Heart right ventricle (tissue), 16 donors: ENCODE results near the gene PRPF31. TPM values are rescaled to one million over a fixed set of nuclear protein-coding genes. Genes with fewer than 3 reads are reported as not detected.

Experiments used
- ATAC-seq, 8 donors: fragments of 200-7000 bp; cut with Tn5 transposase; one replicate each; pipeline ENCODE4 v1.9.1; 2020; ENCODE audit warnings: mild to moderate bottlenecking in 8 of 8, moderate library complexity in 8 of 8, moderate number of reproducible peaks in 1 of 8
- DNase-seq, 2 donors: peaks; one replicate each; pipeline ENCODE4 v3.0.0-alpha.2; 2020
- H3K27ac ChIP-seq, 10 donors: fragments of 200-600 bp; sonication (generic) in 2 of 10; one replicate each; pipeline versions ENCODE4 v1.5.0 to v1.8.0; 2020 to 2022; ENCODE audit warnings: mild to moderate bottlenecking in 3 of 10
- H3K27me3 ChIP-seq, 7 donors: fragments of 200-600 bp; one replicate each; pipeline ENCODE4 v1.8.0; 2021 to 2022; ENCODE audit warnings: mild to moderate bottlenecking in 2 of 7
- H3K36me3 ChIP-seq, 9 donors: fragments of 200-600 bp; sonication (generic) in 1 of 9; one replicate each; pipeline versions ENCODE4 v1.5.0 to v1.8.0; 2020 to 2022; ENCODE audit warnings: mild to moderate bottlenecking in 2 of 9
- H3K4me1 ChIP-seq, 9 donors: fragments of 200-600 bp; sonication (generic) in 1 of 9; one replicate each; pipeline versions ENCODE4 v1.5.0 to v1.8.0; 2020 to 2022; ENCODE audit warnings: mild to moderate bottlenecking in 4 of 9
- H3K4me3 ChIP-seq, 10 donors: fragments of 200-600 bp; sonication (generic) in 2 of 10; one replicate each; pipeline versions ENCODE4 v1.5.0 to v1.8.0; 2020 to 2022; ENCODE audit warnings: mild to moderate bottlenecking in 7 of 10, moderate library complexity in 2 of 10
- H3K9me3 ChIP-seq, 11 donors: fragments of 200-600 bp in 10 of 11; sonication (generic) in 2 of 11; one replicate each; pipeline versions ENCODE4 v1.5.0 to v1.8.0; 2013 to 2022; ENCODE audit warnings: mild to moderate bottlenecking in 2 of 11, control low read depth in 1 of 11, moderate library complexity in 1 of 11
- WGBS, 2 donors: extraction: QIAGEN DNeasy Blood & Tissue Kit; methylation state at CpG; one replicate each; pipeline ENCODE4 v1.1.7; 2013; ENCODE audit warnings: inconsistent platforms in 1 of 2; 5-methylcytosine and 5-hydroxymethylcytosine counted together
- intact Hi-C, 10 donors: fragments of 100-400 bp; cut with DNase I; formaldehyde crosslinking; loops; one replicate each; pipeline versions ENCODE4 v1.11.1 to v1.14.2; 2022
- polyA plus RNA-seq, 2 donors: library from polyadenylated mRNA; stranded (reverse); fragments of 200-250 nt; gene quantifications; one replicate each; pipeline ENCODE4 v1.2.3, GENCODE V29; 2013
- total RNA-seq, 10 donors: library from RNA; stranded (reverse); fragmentation: NEBNext Ultra II Directional in 3 of 10; extraction: Animal tissue kit (Norgen Biotek cat#: 25700) in 3 of 10; gene quantifications; one replicate each; pipeline versions ENCODE4 v1.2.1 to v1.2.4, GENCODE V29; 2021 to 2023
- TF ChIP-seq, protein P1 (sequence below), 9 donors: fragments of 200-600 bp; sonication (generic) in 2 of 9; IDR thresholded peaks; one replicate each; pipeline versions ENCODE4 v1.5.0 to v1.8.0; 2021 to 2022; ENCODE audit warnings: antibody characterized with exemption in 9 of 9, mild to moderate bottlenecking in 5 of 9, moderate library complexity in 1 of 9
- donor health status: Arrhythmogenic right ventricular cardiomyopathy.
- donor health status: ischemic (EF 13 %, LVEDD 7.1; RV severe dilation, severe dysfunction).
- donor health status: healthy with polysubstance abuse.
- donor health status: DM: no; HTN: yes; CAD: no.
- donor health status: DM: no; HTN: no; CAD: no.
- donor health status: ischemic (EF 25% LVEDD 6.9; RV normal size, moderate dysfunction).
- donor health status: ischemic (EF 25% LVEDD 5.7; RV mildly dilated, moderate dysfunction).
- donor health status: healthy.
- donor health status: DM: yes; HTN: yes; CAD: no.
- donor health status: Ischemic cardiomyopathy.
- donor health status: ischemic (EF 35%, LVEDD 5.7; RV mildly dilated, moderate dysfunction).
- donor health status: nonischemic (EF 11% LVEDD 7.7; RV severe dilation, severe dysfunction).
- donor health status: DM: yes; HTN: yes; CAD: no.
- donor health status: PGD.
- donor health status: ischemic (EF 29% LVEDD 5.4; RV normal size, mild dysfunction).
- donor health status: nonischemic (EF 23%, LVEDD 6.1; RV moderate dilation, normal function).

Gene PRPF31
- total and polyA plus RNA-seq, 12 donors = 35.9 to 52.8 (median 43.4) TPM

DNA sequence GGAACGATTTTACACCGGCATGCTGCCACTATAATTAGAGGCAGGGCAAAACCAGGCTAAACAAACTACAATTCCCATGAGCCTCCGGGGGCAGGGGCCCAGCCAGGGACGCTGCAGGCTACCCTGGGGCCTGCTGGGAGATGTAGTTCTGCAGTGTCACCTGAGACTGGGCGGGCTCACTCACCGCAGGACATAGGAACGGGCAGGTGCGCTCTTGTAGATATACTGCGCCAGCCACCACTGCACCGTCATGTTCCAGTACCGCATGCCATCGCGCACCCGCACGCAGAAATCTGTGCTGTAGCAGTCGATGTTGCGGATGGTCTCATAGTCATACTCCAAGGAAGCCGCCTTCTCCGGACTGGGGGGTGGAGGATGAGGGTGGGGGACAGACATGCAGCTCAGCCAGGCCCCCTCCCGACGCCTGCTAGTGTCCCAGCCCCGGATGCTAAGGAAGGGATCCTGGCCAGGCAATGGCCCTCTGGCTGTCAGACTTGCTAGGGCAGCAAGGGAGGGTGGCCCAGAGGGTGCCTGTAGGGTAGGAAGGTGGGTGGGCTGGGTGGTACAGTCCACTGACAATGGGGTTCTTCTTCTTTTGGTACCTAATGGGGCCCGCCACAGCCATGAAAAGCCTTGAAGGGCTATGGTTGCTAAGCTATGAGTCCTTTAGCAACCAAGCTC is 63.2 kb downstream of the PRPF31 start:
- no peaks in the 10 kb centered on the region for H3K9me3 ChIP-seq
- no peak for DNase-seq
- TF ChIP-seq, protein P1, sequence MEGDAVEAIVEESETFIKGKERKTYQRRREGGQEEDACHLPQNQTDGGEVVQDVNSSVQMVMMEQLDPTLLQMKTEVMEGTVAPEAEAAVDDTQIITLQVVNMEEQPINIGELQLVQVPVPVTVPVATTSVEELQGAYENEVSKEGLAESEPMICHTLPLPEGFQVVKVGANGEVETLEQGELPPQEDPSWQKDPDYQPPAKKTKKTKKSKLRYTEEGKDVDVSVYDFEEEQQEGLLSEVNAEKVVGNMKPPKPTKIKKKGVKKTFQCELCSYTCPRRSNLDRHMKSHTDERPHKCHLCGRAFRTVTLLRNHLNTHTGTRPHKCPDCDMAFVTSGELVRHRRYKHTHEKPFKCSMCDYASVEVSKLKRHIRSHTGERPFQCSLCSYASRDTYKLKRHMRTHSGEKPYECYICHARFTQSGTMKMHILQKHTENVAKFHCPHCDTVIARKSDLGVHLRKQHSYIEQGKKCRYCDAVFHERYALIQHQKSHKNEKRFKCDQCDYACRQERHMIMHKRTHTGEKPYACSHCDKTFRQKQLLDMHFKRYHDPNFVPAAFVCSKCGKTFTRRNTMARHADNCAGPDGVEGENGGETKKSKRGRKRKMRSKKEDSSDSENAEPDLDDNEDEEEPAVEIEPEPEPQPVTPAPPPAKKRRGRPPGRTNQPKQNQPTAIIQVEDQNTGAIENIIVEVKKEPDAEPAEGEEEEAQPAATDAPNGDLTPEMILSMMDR (IDR thresholded peaks at IDR 0.05) = no peak
- H3K4me3 ChIP-seq = no peak overlapping the region
- ATAC-seq = peak; percentile 56 to 84 (median 75)
- H3K36me3 ChIP-seq = peaks cover 0 to 72% (median 0%) of the 10 kb centered on the region in 9 donors
- H3K4me1 ChIP-seq = no peaks in the 10 kb centered on the region
- intact Hi-C loops = no loop called here
- H3K27me3 ChIP-seq = peaks cover 0 to 5% (median 0%) of the 10 kb centered on the region in 7 donors
- 67 to 76% methylated on average over 23 of the region's 23 CpGs for WGBS, 2 donors
- no peak overlapping the region for H3K27ac ChIP-seq

DNA sequence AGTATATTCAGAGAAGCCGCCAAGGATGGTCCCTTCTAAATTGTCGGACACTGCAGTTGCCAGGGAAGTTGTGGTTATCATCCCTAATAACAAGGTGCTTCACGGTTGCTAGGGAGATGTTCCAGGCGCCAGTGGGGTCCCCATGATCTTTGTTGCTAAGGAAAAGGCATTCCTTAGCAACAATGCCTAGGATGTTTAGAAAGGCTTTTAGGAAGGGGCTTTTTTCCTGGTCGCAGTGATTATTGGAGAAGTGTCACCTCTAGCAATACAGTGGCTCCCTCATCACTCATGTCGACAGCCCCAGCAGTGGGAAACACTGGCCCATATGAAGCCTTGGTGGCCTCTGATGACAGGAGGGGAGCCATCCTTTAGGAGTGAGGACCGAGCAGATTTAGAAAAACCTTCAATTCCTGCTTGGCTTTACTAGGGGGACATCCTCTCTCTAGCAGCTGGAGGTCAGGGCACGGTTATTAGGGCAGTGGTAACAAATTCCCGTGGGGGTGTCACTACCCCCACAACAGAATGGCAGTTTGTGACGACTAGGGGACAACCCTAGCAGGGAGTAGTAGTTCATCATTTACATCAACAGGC is 63.8 kb downstream of the PRPF31 start:
- intact Hi-C loops = no loop called here
- DNase-seq = no peak
- no peak overlapping the region for H3K27ac ChIP-seq
- WGBS, 2 donors = 83 to 86% methylated on average over 10 of the region's 10 CpGs
- H3K36me3 ChIP-seq = peaks cover 0 to 73% (median 0%) of the 10 kb centered on the region in 9 donors
- ATAC-seq = peak in 1 of 8 donors; percentile 6
- TF ChIP-seq, protein P1 (IDR thresholded peaks at IDR 0.05) = no peak
- H3K27me3 ChIP-seq = no peaks in the 10 kb centered on the region
- H3K4me3 ChIP-seq = no peak overlapping the region
- no peaks in the 10 kb centered on the region for H3K9me3 ChIP-seq
- no peaks in the 10 kb centered on the region for H3K4me1 ChIP-seq

DNA sequence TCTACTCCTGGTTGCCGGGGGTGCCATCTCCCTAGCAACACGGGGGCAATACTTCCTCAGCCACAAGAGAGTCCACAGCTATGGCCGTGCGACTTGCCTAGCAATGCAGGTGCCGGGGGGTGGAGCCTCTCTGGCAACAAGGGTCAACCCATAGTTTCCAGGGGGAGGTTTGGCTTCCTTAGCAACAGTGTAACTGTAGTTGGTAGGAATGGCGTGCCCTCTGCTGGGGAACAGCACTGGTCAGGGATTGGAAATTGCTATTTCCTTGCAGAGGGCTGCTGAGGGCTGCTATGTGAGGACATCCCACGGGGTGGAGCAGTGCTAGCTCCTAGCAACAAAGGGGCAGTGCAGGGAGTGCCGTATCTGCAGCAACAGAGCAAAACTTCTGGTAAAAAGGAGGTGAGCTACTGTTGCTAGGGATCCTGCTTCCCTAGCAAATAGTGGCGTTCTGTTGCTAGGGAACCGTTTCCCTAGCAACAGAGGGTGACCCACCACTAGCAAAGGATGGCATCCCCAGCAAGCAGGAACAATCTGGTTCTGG is 64.4 kb downstream of the PRPF31 start:
- Histone ChIP-seq H3K36me3 (peaks cover 0 to 73% (median 0%) of the 10 kb centered on the region in 9 donors), H3K9me3 (no peaks in the 10 kb centered on the region), H3K27me3 (no peaks in the 10 kb centered on the region), H3K4me1 (no peaks in the 10 kb centered on the region), H3K4me3 (no peak overlapping the region), H3K27ac (no peak overlapping the region)
- ATAC-seq (peak in 5 of 8 donors; percentile 13 to 45 (median 32)), DNase-seq (no peak)
- intact Hi-C loops = no loop called here
- 57 to 60% methylated on average over 10 of the region's 10 CpGs for WGBS, 2 donors
- TF ChIP-seq, protein P1 (IDR thresholded peaks at IDR 0.05) = peak in 4 of 9 donors; percentile 11 to 27 (median 18)

DNA sequence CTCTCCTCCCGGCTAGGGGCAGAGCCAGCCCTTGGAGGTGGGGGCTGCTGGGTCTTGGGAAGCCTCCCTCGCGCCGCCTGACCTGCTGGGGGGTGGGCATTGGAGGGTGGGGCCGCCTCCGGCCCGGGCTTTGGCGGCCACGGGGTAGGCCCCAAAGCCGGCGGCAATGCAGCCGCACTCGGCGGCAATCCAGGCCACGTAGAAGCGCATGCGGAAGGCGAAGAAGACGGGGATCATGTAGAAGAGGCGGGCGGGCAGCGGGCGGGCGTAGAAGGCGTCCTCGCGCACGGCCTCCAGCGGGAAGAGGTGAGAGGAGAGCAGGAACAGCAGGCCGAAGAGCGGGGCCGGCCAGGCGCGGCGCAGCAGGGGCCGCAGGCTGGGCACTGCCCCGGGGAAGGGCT is 65.1 kb downstream of the PRPF31 start:
- DNase-seq (no peak), ATAC-seq (no peak)
- Histone ChIP-seq H3K27ac (no peak overlapping the region), H3K4me1 (no peaks in the 10 kb centered on the region), H3K27me3 (no peaks in the 10 kb centered on the region), H3K4me3 (no peak overlapping the region), H3K36me3 (peaks cover 0 to 75% (median 0%) of the 10 kb centered on the region in 9 donors), H3K9me3 (no peaks in the 10 kb centered on the region)
- intact Hi-C loops = no loop called here
- 96 to 98% methylated on average over 37 of the region's 37 CpGs for WGBS, 2 donors
- TF ChIP-seq, protein P1 (IDR thresholded peaks at IDR 0.05) = no peak

Other genes with a start within 250 kb of the PRPF31 start
- gene MYADM, start 247.9 kb upstream of the PRPF31 start, total RNA-seq = 100 to 1,000 TPM in 9 of 10 donors, 10 to 100 TPM in 1; 87.4 to 265 (median 135) TPM
- 10 to 100 TPM; 53.7 to 97.1 TPM for gene MYADM, start 247.9 kb upstream of the PRPF31 start, polyA plus RNA-seq
- not detected for gene PRKCG, start 233.6 kb upstream of the PRPF31 start, total RNA-seq
- gene PRKCG, start 233.6 kb upstream of the PRPF31 start, polyA plus RNA-seq = under 1 TPM in 1 of 2 donors, not detected in 1; 0.07 TPM
- not detected for gene CACNG7, start 206.5 kb upstream of the PRPF31 start, total RNA-seq
- gene CACNG7, start 206.5 kb upstream of the PRPF31 start, polyA plus RNA-seq = not detected
- gene CACNG8, start 152.8 kb upstream of the PRPF31 start, total RNA-seq = under 1 TPM in 9 of 10 donors, not detected in 1; 0.07 to 0.31 (median 0.14) TPM
- under 1 TPM; 0.03 to 0.22 TPM for gene CACNG8, start 152.8 kb upstream of the PRPF31 start, polyA plus RNA-seq
- gene CACNG6, start 124.1 kb upstream of the PRPF31 start, total RNA-seq = not detected
- not detected for gene CACNG6, start 124.1 kb upstream of the PRPF31 start, polyA plus RNA-seq
- gene VSTM1, start 51.9 kb upstream of the PRPF31 start, total RNA-seq = under 1 TPM in 2 of 10 donors, not detected in 8; 0.33 to 0.60 TPM
- not detected for gene VSTM1, start 51.9 kb upstream of the PRPF31 start, polyA plus RNA-seq
- gene TARM1, start 34.4 kb upstream of the PRPF31 start, total RNA-seq = not detected
- not detected for gene TARM1, start 34.4 kb upstream of the PRPF31 start, polyA plus RNA-seq
- 1 to 10 TPM in 3 of 10 donors, under 1 TPM in 6, not detected in 1; 0.23 to 5.3 (median 0.40) TPM for gene OSCAR, start 15.0 kb upstream of the PRPF31 start, total RNA-seq
- gene OSCAR, start 15.0 kb upstream of the PRPF31 start, polyA plus RNA-seq = 1 to 10 TPM in 1 of 2 donors, under 1 TPM in 1; 0.22 to 1.0 TPM
- 100 to 1,000 TPM; 239 to 518 (median 360) TPM for gene NDUFA3, start 12.9 kb upstream of the PRPF31 start, total RNA-seq
- gene NDUFA3, start 12.9 kb upstream of the PRPF31 start, polyA plus RNA-seq = 1,000 to 10,000 TPM in 1 of 2 donors, 100 to 1,000 TPM in 1; 335 to 3,395 TPM
- 10 to 100 TPM; 11.0 to 16.8 (median 12.9) TPM for gene TFPT, start 97 bp upstream of the PRPF31 start, total RNA-seq
- 10 to 100 TPM; 26.0 to 33.8 TPM for gene TFPT, start 97 bp upstream of the PRPF31 start, polyA plus RNA-seq
- 10 to 100 TPM; 16.0 to 25.9 (median 20.9) TPM for gene CNOT3, start 22.0 kb downstream of the PRPF31 start, total RNA-seq
- 10 to 100 TPM; 14.5 to 27.8 TPM for gene CNOT3, start 22.0 kb downstream of the PRPF31 start, polyA plus RNA-seq
- gene LENG1, start 44.0 kb downstream of the PRPF31 start, total RNA-seq = 1 to 10 TPM; 5.4 to 8.4 (median 6.9) TPM
- gene LENG1, start 44.0 kb downstream of the PRPF31 start, polyA plus RNA-seq = 10 to 100 TPM; 14.6 to 16.9 TPM
- 1 to 10 TPM in 9 of 10 donors, under 1 TPM in 1; 0.59 to 5.5 (median 2.1) TPM for gene TMC4, start 57.4 kb downstream of the PRPF31 start, total RNA-seq
- gene TMC4, start 57.4 kb downstream of the PRPF31 start, polyA plus RNA-seq = 10 to 100 TPM in 1 of 2 donors, 1 to 10 TPM in 1; 1.6 to 11.6 TPM
- 10 to 100 TPM; 12.3 to 29.4 (median 15.5) TPM for gene MBOAT7, start 73.8 kb downstream of the PRPF31 start, total RNA-seq
- gene MBOAT7, start 73.8 kb downstream of the PRPF31 start, polyA plus RNA-seq = 10 to 100 TPM in 1 of 2 donors, 1 to 10 TPM in 1; 7.7 to 17.0 TPM
- 10 to 100 TPM; 12.1 to 24.0 (median 19.3) TPM for gene TSEN34, start 75.6 kb downstream of the PRPF31 start, total RNA-seq
- gene TSEN34, start 75.6 kb downstream of the PRPF31 start, polyA plus RNA-seq = 10 to 100 TPM in 1 of 2 donors, 1 to 10 TPM in 1; 5.6 to 38.0 TPM
- gene RPS9, start 85.1 kb downstream of the PRPF31 start, total RNA-seq = 100 to 1,000 TPM; 550 to 734 (median 603) TPM
- gene RPS9, start 85.1 kb downstream of the PRPF31 start, polyA plus RNA-seq = 1,000 to 10,000 TPM; 1,335 to 2,571 TPM
- gene LILRB3, start 107.3 kb downstream of the PRPF31 start, total RNA-seq = 10 to 100 TPM in 1 of 10 donors, 1 to 10 TPM in 6, under 1 TPM in 3; 0.71 to 18.3 (median 2.0) TPM
- 1 to 10 TPM; 2.5 TPM for gene LILRB3, start 107.3 kb downstream of the PRPF31 start, polyA plus RNA-seq
- 1 to 10 TPM in 6 of 10 donors, under 1 TPM in 3, not detected in 1; 0.48 to 9.4 (median 1.3) TPM for gene LILRA6, start 127.0 kb downstream of the PRPF31 start, total RNA-seq
- gene LILRA6, start 127.0 kb downstream of the PRPF31 start, polyA plus RNA-seq = 1 to 10 TPM; 1.1 to 1.5 TPM
- gene LILRB5, start 141.5 kb downstream of the PRPF31 start, total RNA-seq = 10 to 100 TPM in 2 of 10 donors, 1 to 10 TPM in 8; 1.6 to 10.6 (median 3.2) TPM
- 1 to 10 TPM; 1.8 to 9.1 TPM for gene LILRB5, start 141.5 kb downstream of the PRPF31 start, polyA plus RNA-seq
- gene LILRB2, start 165.4 kb downstream of the PRPF31 start, total RNA-seq = 10 to 100 TPM in 1 of 10 donors, 1 to 10 TPM in 9; 1.1 to 20.1 (median 2.0) TPM
- gene LILRB2, start 165.4 kb downstream of the PRPF31 start, polyA plus RNA-seq = 1 to 10 TPM; 2.6 to 2.8 TPM
- gene LILRA5, start 197.4 kb downstream of the PRPF31 start, total RNA-seq = 1 to 10 TPM in 6 of 10 donors, under 1 TPM in 4; 0.26 to 8.5 (median 1.3) TPM
- gene LILRA5, start 197.4 kb downstream of the PRPF31 start, polyA plus RNA-seq = 1 to 10 TPM in 1 of 2 donors, under 1 TPM in 1; 0.37 to 3.7 TPM
- gene LILRA4, start 223.4 kb downstream of the PRPF31 start, total RNA-seq = 1 to 10 TPM in 1 of 10 donors, not detected in 9; 1.6 TPM
- gene LILRA4, start 223.4 kb downstream of the PRPF31 start, polyA plus RNA-seq = not detected
- gene LAIR1, start 249.2 kb downstream of the PRPF31 start, total RNA-seq = 10 to 100 TPM in 2 of 10 donors, 1 to 10 TPM in 8; 2.1 to 36.3 (median 4.1) TPM
- 1 to 10 TPM; 5.1 to 5.3 TPM for gene LAIR1, start 249.2 kb downstream of the PRPF31 start, polyA plus RNA-seq